Upper lobe of left lung (tissue), 4 donors: Measurements from ENCODE around the gene HNF4A.

ENCODE experiments used
- CTCF ChIP-seq, 6 experiments: fragments of 450-650 bp in 4 of 6; fragments of 200-600 bp in 2 of 6; sonication (generic) in 2 of 6; IDR thresholded peaks; one replicate each; pipeline ENCODE4 v1.5.1; 2016 to 2019; ENCODE audit warnings: antibody characterized with exemption in 6 of 6
- EP300 ChIP-seq, 4 donors: sonication (generic); formaldehyde crosslinking; IDR thresholded peaks; one replicate each; pipeline ENCODE4 v1.5.1; 2017; ENCODE audit warnings: antibody characterized with exemption in 4 of 4, control low read depth in 2 of 4
- POLR2A ChIP-seq, 4 donors: fragments of 450-650 bp; IDR thresholded peaks; one replicate each; pipeline ENCODE4 v1.5.1; 2016 to 2017; ENCODE audit warnings: antibody characterized with exemption in 4 of 4, mild to moderate bottlenecking in 2 of 4

GRCh38 chr20:44398335-44398734, 42.8 kb downstream of the HNF4A start:
- TF ChIP-seq EP300 (IDR thresholded peaks at IDR 0.05) (no peak), CTCF (IDR thresholded peaks at IDR 0.05) (no peak), POLR2A (IDR thresholded peaks at IDR 0.05) (no peak)
